Endothelial cell of umbilical vein (primary cell): ENCODE data around the gene DLG1.

Experiments
- CTCF ChIP-seq, 2 donors: IDR thresholded peaks; 1 replicate in 1 of 2; 2 replicates in 1 of 2; pipeline ENCODE4 v1.5.1; 2011; ENCODE audit warnings: low read length in 2 of 2, mild to moderate bottlenecking in 2 of 2, moderate library complexity in 2 of 2, control low read depth in 1 of 2, inconsistent platforms in 1 of 2, low read depth in 1 of 2; ENCODE audit not compliant: insufficient read depth in 1 of 2; ENCODE audit errors: extremely low read depth in 1 of 2
- MYC ChIP-seq: IDR thresholded peaks from one replicate; pipeline ENCODE4 v1.6.1; 2011; ENCODE audit warnings: mild to moderate bottlenecking, low read depth, low read length

GRCh38 chr3:196997311-196997710, 301.1 kb downstream of the DLG1 start:
- TF ChIP-seq CTCF (IDR thresholded peaks at IDR 0.05; ENCODE audit: extremely low read depth in 1 of 2, insufficient read depth in 1 of 2, low read depth in 1 of 2, low read length in 2 of 2): no peak
- no peak for TF ChIP-seq MYC
